Upper lobe of left lung (tissue), 4 donors: ENCODE data around the gene PIAS4.

Source experiments
- EP300 ChIP-seq, 4 donors: sonication (generic); formaldehyde crosslinking; IDR thresholded peaks; one replicate each; pipeline ENCODE4 v1.5.1; 2017; ENCODE audit warnings: antibody characterized with exemption in 4 of 4, control low read depth in 2 of 4
- POLR2A ChIP-seq, 4 donors: fragments of 450-650 bp; IDR thresholded peaks; one replicate each; pipeline ENCODE4 v1.5.1; 2016 to 2017; ENCODE audit warnings: antibody characterized with exemption in 4 of 4, mild to moderate bottlenecking in 2 of 4
- POLR2AphosphoS5 ChIP-seq, 2 donors: sonication (generic); formaldehyde crosslinking; IDR thresholded peaks; one replicate each; pipeline ENCODE4 v1.5.1; 2017; ENCODE audit warnings: antibody characterized with exemption in 2 of 2
- TF ChIP-seq, protein P1 (sequence below), 6 experiments: fragments of 450-650 bp in 4 of 6; fragments of 200-600 bp in 2 of 6; sonication (generic) in 2 of 6; IDR thresholded peaks; one replicate each; pipeline ENCODE4 v1.5.1; 2016 to 2019; ENCODE audit warnings: antibody characterized with exemption in 6 of 6

- TF ChIP-seq, protein P1, sequence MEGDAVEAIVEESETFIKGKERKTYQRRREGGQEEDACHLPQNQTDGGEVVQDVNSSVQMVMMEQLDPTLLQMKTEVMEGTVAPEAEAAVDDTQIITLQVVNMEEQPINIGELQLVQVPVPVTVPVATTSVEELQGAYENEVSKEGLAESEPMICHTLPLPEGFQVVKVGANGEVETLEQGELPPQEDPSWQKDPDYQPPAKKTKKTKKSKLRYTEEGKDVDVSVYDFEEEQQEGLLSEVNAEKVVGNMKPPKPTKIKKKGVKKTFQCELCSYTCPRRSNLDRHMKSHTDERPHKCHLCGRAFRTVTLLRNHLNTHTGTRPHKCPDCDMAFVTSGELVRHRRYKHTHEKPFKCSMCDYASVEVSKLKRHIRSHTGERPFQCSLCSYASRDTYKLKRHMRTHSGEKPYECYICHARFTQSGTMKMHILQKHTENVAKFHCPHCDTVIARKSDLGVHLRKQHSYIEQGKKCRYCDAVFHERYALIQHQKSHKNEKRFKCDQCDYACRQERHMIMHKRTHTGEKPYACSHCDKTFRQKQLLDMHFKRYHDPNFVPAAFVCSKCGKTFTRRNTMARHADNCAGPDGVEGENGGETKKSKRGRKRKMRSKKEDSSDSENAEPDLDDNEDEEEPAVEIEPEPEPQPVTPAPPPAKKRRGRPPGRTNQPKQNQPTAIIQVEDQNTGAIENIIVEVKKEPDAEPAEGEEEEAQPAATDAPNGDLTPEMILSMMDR (IDR thresholded peaks at IDR 0.05), result no peak
- TF ChIP-seq POLR2A (IDR thresholded peaks at IDR 0.05), result no peak
- no peak for TF ChIP-seq POLR2AphosphoS5 (IDR thresholded peaks at IDR 0.05)
- TF ChIP-seq EP300 (IDR thresholded peaks at IDR 0.05), result no peak
Observed at GRCh38 chr19:3970313-3970807, 37.2 kb upstream of the PIAS4 start.
